GM06990 (cell line): ENCODE measurements around the gene PCAT7.
"Not testable (repeated sequence)": the region's sequence is repeated elsewhere in the genome, so short reads cannot be mapped to it uniquely, and the experiment has no call there.

ENCODE experiments used
- DNase-seq: peaks from one replicate; pipeline ENCODE4 v3.0.0-alpha.2; 2011; ENCODE audit not compliant: insufficient read length; ENCODE audit errors: extremely low read depth
- H3K27me3 ChIP-seq: replicated peaks from 2 replicates; pipeline ENCODE4 v1.6.0; 2011; ENCODE audit warnings: low read length; ENCODE audit not compliant: control insufficient read depth, insufficient read depth
- H3K36me3 ChIP-seq: 2 replicates; pipeline ENCODE4 v1.5.1; 2011; ENCODE audit warnings: low read length; ENCODE audit not compliant: control insufficient read depth, insufficient read depth
- H3K4me3 ChIP-seq: replicated peaks from 2 replicates; pipeline ENCODE4 v1.5.1; 2011; ENCODE audit warnings: low read depth, mild to moderate bottlenecking, control low read depth, low read length
- CTCF ChIP-seq: IDR thresholded peaks from 2 replicates; pipeline ENCODE4 v1.5.1; 2011; ENCODE audit warnings: low read length, control low read depth, mild to moderate bottlenecking, inconsistent platforms; ENCODE audit not compliant: insufficient read depth, poor library complexity, severe bottlenecking

Gene PCAT7

DNA sequence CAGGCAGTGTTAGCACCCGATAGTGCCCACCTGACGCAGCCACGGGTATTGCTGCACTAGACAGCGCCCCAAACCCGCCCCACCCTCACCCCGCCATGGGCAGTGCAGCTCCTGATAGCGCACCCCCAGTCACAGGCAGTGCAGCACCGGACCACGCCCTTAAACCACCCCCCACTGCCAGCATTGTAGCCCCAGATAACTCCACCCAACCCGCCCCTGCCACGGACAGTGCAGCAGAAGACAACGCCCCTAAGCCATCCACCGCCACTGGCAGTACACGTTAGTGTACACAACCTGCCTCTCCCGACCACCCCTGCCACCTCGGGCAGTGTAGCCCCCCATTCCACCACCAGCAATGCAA lies 825 bp upstream of the PCAT7 start:
- TF ChIP-seq CTCF: no peak
- DNase-seq: no peak
- Histone ChIP-seq H3K27me3 (no peaks in the 10 kb centered on the region), H3K4me3 (no peak overlapping the region), H3K36me3 (no peaks in the 10 kb centered on the region)

GRCh38 chr9:94557376-94557775 lies 2.5 kb downstream of the PCAT7 start:
- TF ChIP-seq CTCF: no peak
- H3K27me3 ChIP-seq: no peaks in the 10 kb centered on the region
- H3K4me3 ChIP-seq: no peak overlapping the region
- no peak for DNase-seq
- no peaks in the 10 kb centered on the region for H3K36me3 ChIP-seq

GRCh38 chr9:94560237-94560636 lies 5.4 kb downstream of the PCAT7 start:
- Histone ChIP-seq H3K27me3 (no peaks in the 10 kb centered on the region), H3K36me3 (no peaks in the 10 kb centered on the region), H3K4me3 (no peak overlapping the region)
- TF ChIP-seq CTCF: no peak
- no peak for DNase-seq

DNA sequence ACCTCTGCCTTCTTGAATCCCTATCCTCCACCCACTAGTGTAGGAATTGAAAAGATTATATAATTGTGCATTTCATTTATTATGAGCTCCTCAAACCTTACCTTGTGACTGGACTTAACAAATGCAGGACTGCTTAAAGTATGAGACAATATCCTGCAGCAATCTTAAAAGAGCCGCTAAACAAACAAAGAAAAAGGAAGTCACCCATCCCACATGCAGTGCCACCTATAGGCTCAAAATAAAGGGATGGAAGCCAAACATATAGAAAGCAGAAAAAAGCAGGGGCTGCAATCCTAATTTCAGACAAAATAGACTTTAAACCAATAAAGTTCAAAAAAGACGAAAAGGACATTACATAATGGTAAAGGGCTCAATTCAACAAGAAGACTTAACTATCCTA lies 8.7 kb downstream of the PCAT7 start:
- Histone ChIP-seq H3K36me3 (no peaks in the 10 kb centered on the region), H3K27me3 (no peaks in the 10 kb centered on the region), H3K4me3 (no peak overlapping the region)
- no peak for DNase-seq
- TF ChIP-seq CTCF: peak; percentile 21

DNA sequence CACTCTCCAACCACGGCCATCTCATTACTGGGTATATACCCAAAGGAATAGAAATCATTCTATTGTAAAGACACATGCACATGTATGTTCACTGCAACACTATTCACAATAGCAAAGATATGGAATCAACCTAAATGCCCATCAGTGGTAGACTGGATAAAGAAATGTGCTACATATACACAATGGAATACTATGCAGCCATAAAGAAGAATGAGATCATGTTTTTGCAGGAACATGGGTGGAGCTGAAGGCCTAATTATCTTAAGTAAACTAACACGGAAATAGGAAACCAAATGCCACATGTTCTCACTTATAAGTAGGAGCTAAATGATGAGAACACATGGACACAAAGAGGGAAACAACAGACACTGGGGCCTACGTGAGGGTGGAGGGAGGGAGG lies 9.4 kb downstream of the PCAT7 start:
- not testable (repeated sequence) for H3K36me3 ChIP-seq, DNase-seq

GRCh38 chr9:94566550-94566949 lies 11.7 kb downstream of the PCAT7 start:
- Histone ChIP-seq H3K27me3 (no peaks in the 10 kb centered on the region), H3K4me3 (no peak overlapping the region), H3K36me3 (no peaks in the 10 kb centered on the region)
- TF ChIP-seq CTCF: no peak
- no peak for DNase-seq

More for the DNA sequence above, 9.4 kb downstream of the PCAT7 start:
- H3K4me3 ChIP-seq, H3K27me3 ChIP-seq: not testable (repeated sequence)

DNA sequence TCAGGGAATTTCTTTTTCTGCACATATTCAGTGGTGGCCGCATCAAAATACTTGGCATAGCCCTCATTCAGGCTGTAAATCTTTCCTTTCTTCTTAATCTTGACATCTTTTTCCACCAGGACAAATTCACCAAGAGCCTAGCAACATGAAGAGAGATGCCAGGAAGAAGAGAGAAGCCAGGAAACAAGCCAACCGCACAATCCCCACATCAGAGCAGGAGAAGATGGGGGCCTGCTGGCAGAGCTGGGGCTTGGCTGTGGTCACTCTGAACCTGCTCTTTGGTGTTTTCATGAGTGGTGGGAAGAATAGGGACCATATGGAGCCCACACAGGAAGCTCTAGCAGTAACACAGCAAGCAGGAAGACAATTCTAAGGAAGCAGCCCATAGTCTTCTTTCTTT lies 12.4 kb downstream of the PCAT7 start:
- no peak overlapping the region for H3K4me3 ChIP-seq
- H3K36me3 ChIP-seq: no peaks in the 10 kb centered on the region
- no peaks in the 10 kb centered on the region for H3K27me3 ChIP-seq
- no peak for DNase-seq
- no peak for TF ChIP-seq CTCF
